BJ (cell line): ENCODE measurements around the gene SLC27A1. TPM values are rescaled to one million over a fixed set of nuclear protein-coding genes. Genes with fewer than 3 reads are reported as not detected.
A peak's percentile ranks its signal among the peaks of the same experiment; 100 is the strongest.
"Not testable (repeated sequence)": the region's sequence is repeated elsewhere in the genome, so short reads cannot be mapped to it uniquely, and the experiment has no call there.

Experiments used
- CTCF ChIA-PET: fragments of 350-600 bp; formaldehyde crosslinking; extraction: SDS; loops from one replicate; lab custom pipeline; 2021; ENCODE audit warnings: antibody characterized with exemption, inconsistent platforms; lab: Yijun Ruan, JAX
- POLR2A ChIA-PET: fragments of 300-600 bp; sonication (Branson Sonifier 250); formaldehyde crosslinking; extraction: SDS; loops from one replicate; lab custom pipeline; 2021; ENCODE audit warnings: antibody characterized with exemption; lab: Charles Lee
- DNase-seq: peaks from one replicate; pipeline ENCODE4 v3.0.0-alpha.2; 2011; ENCODE audit warnings: low read depth
- H3K27me3 ChIP-seq: 2 replicates; pipeline ENCODE4 v1.6.0; 2011; ENCODE audit warnings: low read length; ENCODE audit not compliant: control insufficient read depth, insufficient read depth
- H3K36me3 ChIP-seq: 2 replicates; pipeline ENCODE4 v1.5.1; 2011; ENCODE audit warnings: low read length; ENCODE audit not compliant: control insufficient read depth, insufficient read depth
- H3K4me3 ChIP-seq: 2 replicates; pipeline ENCODE4 v1.5.1; 2011; ENCODE audit warnings: low read depth, mild to moderate bottlenecking, control low read depth, low read length
- polyA plus RNA-seq: library from polyadenylated mRNA; depleted of rRNA; stranded (reverse); fragments of >200 nt; gene quantifications from 2 replicates; pipeline ENCODE4 v1.2.3, GENCODE V29; 2011
- TF ChIP-seq, protein P1 (sequence below): IDR thresholded peaks from 2 replicates; pipeline ENCODE4 v1.5.1; 2011; ENCODE audit warnings: low read depth, mild to moderate bottlenecking, control low read depth, inconsistent platforms, low read length, moderate library complexity; ENCODE audit not compliant: insufficient read depth

The SLC27A1 gene
- polyA plus RNA-seq, 1 experiment, result 18.8 TPM

DNA sequence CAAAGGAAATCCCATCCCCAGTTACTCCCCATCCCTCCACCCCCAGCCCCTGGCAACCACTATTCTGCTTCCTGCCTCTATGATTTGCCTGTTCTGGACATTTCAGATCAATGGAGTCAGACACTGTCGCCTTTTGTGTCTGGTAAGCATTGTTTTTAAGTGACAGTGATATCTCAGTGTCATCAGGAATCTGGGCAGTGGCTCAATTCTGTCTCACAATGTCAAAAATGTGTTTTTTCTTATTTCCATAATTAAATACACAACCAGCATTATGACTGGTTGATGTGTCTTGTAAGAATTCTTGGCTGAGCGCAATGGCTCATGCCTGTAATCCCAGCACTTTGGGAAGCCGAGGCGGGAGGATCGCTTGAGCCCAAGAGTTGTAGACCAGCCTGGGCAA lies 21.0 kb downstream of the SLC27A1 start:
- Histone ChIP-seq H3K4me3 (no peak overlapping the region), H3K27me3 (no peaks in the 10 kb centered on the region), H3K36me3 (peaks cover 7% of the 10 kb centered on the region)
- DNase-seq, result no peak
- ChIA-PET CTCF (no interaction called here), POLR2A (no interaction called here)
- TF ChIP-seq, protein P1, sequence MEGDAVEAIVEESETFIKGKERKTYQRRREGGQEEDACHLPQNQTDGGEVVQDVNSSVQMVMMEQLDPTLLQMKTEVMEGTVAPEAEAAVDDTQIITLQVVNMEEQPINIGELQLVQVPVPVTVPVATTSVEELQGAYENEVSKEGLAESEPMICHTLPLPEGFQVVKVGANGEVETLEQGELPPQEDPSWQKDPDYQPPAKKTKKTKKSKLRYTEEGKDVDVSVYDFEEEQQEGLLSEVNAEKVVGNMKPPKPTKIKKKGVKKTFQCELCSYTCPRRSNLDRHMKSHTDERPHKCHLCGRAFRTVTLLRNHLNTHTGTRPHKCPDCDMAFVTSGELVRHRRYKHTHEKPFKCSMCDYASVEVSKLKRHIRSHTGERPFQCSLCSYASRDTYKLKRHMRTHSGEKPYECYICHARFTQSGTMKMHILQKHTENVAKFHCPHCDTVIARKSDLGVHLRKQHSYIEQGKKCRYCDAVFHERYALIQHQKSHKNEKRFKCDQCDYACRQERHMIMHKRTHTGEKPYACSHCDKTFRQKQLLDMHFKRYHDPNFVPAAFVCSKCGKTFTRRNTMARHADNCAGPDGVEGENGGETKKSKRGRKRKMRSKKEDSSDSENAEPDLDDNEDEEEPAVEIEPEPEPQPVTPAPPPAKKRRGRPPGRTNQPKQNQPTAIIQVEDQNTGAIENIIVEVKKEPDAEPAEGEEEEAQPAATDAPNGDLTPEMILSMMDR, result no peak

DNA sequence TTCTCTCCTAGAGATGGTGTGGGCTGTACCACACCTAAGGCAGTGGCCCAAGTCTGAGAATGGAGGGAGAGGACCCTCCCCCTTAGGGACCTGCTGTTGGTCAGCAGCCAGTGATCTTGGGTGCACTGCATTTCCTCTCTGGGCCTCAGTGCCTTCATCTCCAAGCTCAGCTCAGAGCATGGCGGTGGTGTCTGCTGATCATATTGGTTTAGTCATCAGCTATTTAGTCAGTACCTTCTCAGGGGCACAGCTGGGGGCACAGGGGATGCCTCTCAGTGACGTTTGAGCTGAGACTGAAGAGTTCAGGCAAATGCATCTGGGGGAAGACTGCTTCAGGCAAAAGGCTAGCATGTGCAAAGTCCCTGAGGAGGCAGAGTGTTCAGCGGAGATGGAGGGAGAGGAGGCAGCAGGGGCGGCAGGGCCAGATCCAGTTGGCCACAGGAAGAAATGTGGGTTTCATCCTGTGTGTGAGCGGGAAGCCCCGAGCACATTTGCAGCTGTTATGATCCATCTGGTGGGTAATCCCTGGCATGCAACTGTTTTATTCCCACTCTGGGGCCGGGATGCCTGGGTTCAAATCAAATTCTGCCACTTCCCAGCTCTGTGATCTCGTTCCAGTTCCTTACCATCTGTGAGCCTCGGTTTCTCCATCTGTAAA lies 25.4 kb downstream of the SLC27A1 start:
- H3K27me3 ChIP-seq, result no peaks in the 10 kb centered on the region
- ChIA-PET CTCF (interaction anchor here (0.6 to 2.3 kb wide), 30 partner anchors 8 to 360 kb away, joined by 3 to 17 read pairs (median 4); no protein-coding TSS in a partner anchor), POLR2A (no interaction called here)
- peaks cover 9% of the 10 kb centered on the region for H3K36me3 ChIP-seq
- no peak overlapping the region for H3K4me3 ChIP-seq
- TF ChIP-seq, protein P1, result no peak
- DNase-seq, result no peak

DNA sequence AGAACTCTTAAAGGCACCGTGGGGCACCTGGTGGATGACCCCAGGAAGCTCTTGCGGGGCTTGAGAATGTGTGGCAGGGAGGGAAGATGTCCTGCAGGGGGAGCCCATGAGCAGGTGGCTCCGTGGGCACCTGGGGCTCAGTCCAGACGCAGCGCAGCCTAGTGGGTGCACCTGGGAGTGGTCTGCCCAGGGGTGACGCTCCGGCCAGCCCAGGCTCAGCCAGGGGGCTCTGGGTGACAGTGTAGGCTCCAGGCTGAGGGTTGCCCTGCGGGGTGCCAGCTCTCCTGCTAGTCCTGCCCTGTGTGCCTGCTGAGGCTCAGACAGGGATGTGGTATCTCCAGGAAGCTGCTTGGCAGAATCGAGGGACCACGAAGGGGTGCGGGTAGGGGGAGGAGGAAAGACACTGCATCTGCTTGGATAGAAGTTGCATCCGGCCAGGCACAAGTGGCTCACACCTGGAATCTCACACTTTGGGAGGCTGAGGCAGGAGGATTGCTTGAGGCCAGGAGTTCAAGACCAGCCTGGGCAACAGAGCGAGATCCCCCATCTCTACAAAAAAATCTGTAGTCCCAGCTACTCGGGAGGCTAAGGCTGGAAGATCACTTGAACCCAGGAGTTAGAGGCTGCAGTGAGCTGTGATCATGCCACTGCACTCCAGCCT lies 26.1 kb downstream of the SLC27A1 start:
- DNase-seq, result no peak
- no peaks in the 10 kb centered on the region for H3K27me3 ChIP-seq
- POLR2A ChIA-PET, result no interaction called here
- CTCF ChIA-PET, result interaction anchor here (0.5 to 2.3 kb wide), 34 partner anchors 9 to 360 kb away, joined by 3 to 17 read pairs (median 4); partner anchors contain the start of gene PGLS
- H3K4me3 ChIP-seq, result no peak overlapping the region
- peaks cover 13% of the 10 kb centered on the region for H3K36me3 ChIP-seq
- TF ChIP-seq, protein P1, result peak; percentile 91

DNA sequence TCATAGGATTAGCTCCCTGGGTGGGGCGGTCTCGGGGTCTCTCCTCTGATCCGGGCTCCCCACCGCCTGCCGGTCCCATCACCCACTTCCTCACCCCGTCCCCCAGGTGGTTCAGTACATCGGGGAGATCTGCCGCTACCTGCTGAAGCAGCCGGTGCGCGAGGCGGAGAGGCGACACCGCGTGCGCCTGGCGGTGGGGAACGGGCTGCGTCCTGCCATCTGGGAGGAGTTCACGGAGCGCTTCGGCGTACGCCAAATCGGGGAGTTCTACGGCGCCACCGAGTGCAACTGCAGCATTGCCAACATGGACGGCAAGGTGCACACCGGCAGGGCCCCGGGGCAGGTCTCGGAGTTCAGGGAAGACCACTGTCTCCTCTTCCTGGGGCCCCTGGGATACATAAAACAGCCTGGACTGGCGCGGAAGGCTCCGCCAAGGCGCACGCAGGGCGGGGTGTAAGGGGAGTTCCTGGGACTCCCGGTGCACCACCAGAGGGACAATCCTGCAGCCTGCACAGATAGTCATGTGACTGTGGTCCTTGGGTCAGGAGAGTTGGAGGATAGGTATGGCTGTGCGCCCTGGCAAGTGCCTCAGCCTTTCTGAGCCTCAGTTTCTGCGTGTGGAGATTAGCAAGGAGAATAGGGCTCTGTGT lies 26.9 kb downstream of the SLC27A1 start:
- DNase-seq, result no peak
- H3K27me3 ChIP-seq, result no peaks in the 10 kb centered on the region
- TF ChIP-seq, protein P1, result no peak
- no peak overlapping the region for H3K4me3 ChIP-seq
- CTCF ChIA-PET, result interaction anchor here (0.6 to 2.3 kb wide), 13 partner anchors 8 to 269 kb away, joined by 3 to 17 read pairs (median 5); partner anchors contain the start of gene PGLS
- POLR2A ChIA-PET, result no interaction called here
- peaks cover 12% of the 10 kb centered on the region for H3K36me3 ChIP-seq

DNA sequence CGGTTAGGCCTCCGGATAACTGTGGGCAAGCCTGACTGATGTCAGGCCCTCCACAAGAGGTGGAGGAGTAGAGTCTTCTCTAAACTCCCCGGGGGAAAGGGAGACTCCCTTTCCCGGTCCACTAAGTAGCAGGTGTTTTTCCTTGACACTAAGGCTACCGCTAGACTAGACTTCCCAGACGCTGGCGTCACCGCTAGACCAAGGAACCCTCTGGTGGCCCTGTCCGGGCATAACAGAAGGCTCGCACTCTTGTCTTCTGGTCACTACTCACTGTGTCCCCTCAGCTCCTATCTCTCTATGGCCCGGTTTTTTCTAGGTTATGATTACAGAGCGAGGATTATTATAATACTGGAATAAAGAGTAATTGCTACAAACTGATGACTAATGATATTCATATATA lies 28.7 kb downstream of the SLC27A1 start:
- not testable (repeated sequence) for DNase-seq
- peaks cover 12% of the 10 kb centered on the region for H3K36me3 ChIP-seq
- CTCF ChIA-PET, result interaction anchor here (1.4 kb wide), 1 partner anchor 268 kb away, joined by 3 read pairs; no protein-coding TSS in a partner anchor

More for the DNA sequence above, 28.7 kb downstream of the SLC27A1 start:
- POLR2A ChIA-PET, H3K4me3 ChIP-seq, H3K27me3 ChIP-seq: not testable (repeated sequence)
